HG02852 (cell line): Measurements from ENCODE around the gene UBE2S.
"Not testable (repeated sequence)": the region's sequence is repeated elsewhere in the genome, so short reads cannot be mapped to it uniquely, and the experiment has no call there.

Experiments used
- ATAC-seq: cut with Tn5 transposase; IDR thresholded peaks from one replicate; pipeline ENCODE4 v1.9.1; 2021; ENCODE audit warnings: mild to moderate bottlenecking, moderate library complexity; ENCODE audit not compliant: unreplicated experiment

The UBE2S gene

DNA sequence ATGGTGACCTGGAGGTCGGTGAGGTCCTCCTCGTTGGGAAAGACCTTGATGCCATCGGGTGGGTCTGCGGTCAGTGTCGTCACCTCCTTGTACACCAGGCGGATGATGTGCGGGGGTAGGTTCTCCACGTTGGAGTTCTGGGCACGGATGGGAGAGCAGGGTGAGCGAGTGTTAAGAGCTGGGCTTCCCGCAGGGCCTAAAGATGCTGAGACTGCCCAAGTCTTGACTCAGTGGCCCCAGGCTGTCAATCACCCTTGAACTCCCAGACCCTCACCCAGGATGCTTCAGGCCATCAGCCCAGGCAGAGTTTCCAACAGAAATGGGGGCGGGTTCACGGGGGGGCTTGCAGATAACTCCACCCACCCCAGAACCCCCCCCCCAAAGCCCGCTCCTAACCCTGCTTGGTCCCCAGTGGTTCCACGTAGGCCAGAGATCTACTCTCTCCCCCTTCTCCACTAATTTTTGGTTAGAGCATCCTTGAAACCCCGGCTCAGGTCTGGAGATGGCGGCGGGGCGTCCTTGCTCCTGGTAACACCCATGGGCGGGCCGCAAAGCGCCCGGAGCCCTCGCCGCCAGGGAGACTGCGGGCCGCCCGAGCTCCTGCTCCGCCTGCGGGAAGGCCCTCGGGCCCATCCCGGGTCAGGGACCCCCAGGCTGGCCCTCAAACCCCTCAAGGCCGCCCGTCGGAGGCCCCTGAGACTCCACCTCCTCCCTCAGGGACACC lies 600 bp downstream of the UBE2S start:
- ATAC-seq = no peak

GRCh38 chr19:55406091-55406825 lies 1.3 kb downstream of the UBE2S start:
- no peak for ATAC-seq

DNA sequence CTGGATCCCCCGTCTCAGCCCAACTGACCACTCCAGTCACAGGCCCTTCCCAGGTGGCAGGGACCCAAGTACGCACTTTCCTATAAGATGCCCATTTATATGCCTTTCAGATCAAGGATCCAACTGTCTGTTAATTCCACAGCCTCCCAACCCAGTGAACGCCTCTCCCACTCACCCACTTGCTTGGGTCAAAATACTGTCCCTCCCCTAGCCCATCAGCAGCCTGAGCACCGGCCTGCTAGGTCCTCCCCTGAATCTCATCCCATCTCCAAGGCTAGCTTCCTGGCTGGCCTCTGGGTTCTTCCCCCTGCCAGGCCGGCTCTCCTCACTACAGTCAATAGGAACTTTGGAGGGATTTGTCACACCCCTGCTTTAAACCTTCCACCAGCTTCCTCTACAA lies 1.9 kb downstream of the UBE2S start:
- no peak for ATAC-seq

DNA sequence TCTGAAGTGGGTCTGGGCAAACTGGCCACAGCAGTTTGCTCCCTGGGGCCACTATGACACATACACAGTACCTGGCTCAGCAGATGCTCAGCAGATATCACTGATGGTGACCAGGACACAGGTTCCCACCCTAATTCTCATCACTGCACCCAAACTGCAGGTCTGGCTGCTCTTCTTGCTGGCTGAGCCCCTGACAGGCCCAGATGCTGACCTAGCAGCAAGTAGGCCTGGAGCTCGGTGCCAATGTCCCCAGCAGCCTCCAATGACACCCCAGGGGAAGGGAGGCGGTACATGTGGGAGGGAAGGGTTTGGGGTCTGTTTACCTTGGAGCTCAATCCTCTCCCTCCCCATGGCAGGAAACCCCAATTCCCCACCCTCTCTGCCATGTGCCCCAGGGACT lies 5.1 kb downstream of the UBE2S start:
- no peak for ATAC-seq

DNA sequence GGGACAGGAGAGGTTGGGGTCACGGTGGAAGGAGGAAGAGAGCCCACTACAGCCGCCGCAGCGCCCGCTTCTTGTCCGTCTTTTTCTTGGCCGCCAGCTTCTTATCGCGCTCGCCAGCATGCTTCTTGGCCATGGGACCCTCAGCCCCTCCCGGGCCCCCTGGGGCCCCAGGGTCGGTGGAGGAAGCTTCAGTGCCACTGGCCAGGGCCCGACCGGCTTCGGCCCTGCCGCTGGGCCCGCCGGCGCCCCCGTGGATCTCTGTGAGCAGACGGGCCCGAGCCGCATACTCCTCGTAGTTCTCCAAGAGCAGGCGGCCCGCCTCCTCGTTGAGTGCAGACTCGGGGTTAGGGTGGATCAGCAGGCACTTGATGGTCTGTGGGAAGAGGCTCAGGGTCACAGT lies 6.2 kb downstream of the UBE2S start:
- not testable (repeated sequence) for ATAC-seq

GRCh38 chr19:55400281-55401087 lies 7.1 kb downstream of the UBE2S start:
- no peak for ATAC-seq

- ATAC-seq = no peak
Observed at GRCh38 chr19:55398200-55398925, 9.2 kb downstream of the UBE2S start.

GRCh38 chr19:55392820-55393761 lies 14.5 kb downstream of the UBE2S start:
- ATAC-seq = no peak

DNA sequence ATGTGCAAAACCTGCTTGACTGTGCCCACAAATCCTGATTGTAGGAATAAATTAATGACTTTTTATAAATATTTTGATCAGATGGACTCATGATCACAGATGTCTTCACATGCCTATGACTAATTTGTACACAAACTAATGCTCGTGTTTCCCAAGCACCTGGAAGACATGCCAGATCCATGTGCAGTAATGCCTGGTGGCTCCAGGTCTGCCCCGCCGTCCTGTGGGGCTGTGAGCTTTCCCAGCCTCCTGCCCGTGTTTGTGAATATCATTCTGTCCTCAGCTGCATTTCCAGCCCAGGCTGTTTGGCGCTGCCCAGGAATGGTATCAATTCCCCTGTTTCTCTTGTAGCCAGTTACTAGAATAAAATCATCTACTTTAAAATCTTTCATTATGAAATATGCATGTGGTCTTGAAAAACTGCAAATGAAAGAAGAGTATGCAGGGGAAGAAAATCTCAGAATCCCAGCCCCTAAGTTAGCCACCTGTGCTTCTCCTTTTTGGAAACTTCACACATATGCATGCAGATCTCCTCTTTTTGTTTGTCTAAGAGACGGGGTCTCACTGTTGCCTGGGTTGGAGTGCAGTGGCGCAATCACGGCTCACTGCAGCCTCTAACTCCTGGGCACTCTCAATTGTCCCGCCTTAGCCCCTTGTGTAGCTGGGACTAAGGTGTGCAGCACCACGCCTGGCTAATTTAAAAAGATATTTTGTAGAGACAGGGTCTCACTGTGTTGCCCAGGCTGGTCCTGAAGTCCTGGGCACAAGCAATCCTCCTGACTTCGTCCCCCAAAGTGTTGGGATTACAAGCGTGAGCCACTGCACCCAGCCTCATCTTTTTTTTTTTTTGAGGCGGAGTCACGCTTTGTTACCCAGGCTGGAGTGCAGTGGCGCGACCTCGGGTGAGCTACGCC lies 15.6 kb downstream of the UBE2S start:
- ATAC-seq = no peak

DNA sequence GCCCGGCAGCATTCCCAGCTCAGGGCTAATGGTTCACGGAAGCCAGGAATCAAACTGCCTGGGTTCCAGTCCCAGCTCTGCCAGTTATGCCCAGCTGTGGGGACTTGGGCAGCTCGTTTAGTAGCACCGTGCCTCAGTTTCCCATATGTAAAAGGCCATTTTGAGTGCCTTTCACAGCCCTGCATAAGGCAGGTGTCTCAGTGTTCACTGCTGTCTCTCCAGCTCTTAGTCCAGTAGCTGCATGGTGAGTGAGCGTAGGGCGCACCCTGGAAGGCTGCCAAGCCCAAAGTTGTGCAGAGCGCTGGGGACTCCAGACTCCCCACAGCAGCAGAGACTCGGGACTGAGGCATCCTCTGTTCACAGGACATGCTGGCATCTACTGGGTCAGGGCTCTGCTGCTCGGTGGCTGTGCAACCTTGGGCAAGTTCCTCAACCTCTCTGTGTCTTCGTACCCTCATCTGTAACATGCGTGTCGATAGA lies 16.4 kb downstream of the UBE2S start:
- no peak for ATAC-seq

GRCh38 chr19:55390461-55390880 lies 17.1 kb downstream of the UBE2S start:
- ATAC-seq = no peak

- no peak for ATAC-seq
Observed at GRCh38 chr19:55389386-55390317, 17.9 kb downstream of the UBE2S start.

DNA sequence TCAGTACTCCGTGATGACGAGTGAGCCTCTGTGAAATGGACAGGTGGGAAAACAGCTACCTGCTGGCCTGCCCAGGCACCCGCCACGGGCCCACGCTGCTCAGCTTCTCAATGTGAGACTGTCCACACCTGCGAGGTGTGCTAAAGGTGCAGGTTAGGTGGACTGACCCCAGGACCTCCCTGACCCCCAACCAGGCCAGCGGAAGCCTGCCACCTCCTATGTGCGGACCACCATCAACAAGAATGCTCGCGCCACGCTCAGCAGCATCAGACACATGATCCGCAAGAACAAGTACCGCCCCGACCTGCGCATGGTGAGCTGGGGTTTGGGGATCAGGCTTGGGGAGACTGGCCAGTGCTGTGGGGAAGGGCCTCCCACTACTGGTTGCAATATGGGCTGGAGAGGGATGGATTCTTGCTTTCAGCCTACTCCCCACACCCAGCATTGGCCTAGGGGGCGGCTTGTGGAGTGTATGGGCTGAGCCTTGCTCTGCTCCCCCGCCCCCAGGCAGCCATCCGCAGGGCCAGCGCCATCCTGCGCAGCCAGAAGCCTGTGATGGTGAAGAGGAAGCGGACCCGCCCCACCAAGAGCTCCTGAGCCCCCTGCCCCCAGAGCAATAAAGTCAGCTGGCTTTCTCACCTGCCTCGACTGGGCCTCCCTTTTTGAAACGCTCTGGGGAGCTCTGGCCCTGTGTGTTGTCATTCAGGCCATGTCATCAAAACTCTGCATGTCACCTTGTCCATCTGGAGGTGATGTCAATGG lies 19.7 kb downstream of the UBE2S start:
- no peak for ATAC-seq

GRCh38 chr19:55386493-55386971 lies 21.1 kb downstream of the UBE2S start:
- ATAC-seq = no peak

DNA sequence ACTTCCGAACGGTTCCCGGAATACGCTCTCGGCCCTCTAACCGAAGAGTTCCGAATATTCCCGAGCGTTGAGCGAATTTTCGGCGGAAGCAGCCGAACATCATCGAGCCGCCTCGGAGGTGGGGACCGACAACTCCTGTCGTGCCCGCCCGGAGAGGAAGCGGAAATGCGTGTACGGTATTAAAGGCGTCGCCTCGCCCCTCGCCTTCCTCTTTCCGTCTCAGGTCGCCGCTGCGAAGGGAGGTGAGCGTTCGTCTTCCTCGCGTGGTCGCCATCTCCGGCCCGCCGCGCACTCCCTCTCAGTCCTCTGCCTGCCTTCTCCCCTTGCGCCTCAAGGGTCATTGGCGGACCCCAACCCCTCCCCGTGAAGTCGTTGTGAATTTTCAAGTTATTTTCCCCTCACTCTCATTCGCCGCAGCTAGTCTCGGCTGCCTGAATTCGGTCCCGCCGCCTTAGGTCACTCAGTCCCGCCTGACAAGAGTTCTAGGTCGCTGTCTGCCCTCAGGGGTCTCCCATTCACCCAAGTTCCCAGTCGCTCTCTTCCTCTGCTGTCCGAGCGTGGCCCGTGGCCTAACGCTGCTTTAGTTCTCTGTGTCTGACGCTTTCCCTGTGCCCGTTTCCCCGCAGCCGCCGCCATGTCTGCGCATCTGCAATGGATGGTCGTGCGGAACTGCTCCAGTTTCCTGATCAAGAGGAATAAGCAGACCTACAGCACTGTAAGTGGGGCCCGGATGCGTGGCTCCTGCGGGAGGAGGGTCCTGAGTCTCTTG lies 21.7 kb downstream of the UBE2S start, which contains the start of gene RPL28:
TSS of gene RPL28 (plus strand) at position 209 of the 769 bp plus-strand sequence. CDS start at position 635, 426 bp downstream.
- ATAC-seq = peak; percentile 67
